ENCODE results near the gene ADAMTS17.

ADAMTS17 gene

GRCh38 chr15:100022391-100022790 is 319.4 kb downstream of the ADAMTS17 start:
- no peak for DNase-seq (ENCODE audit: low read depth)

- no peak for DNase-seq (ENCODE audit: low read depth)
Measured at GRCh38 chr15:100021653-100022052, 320.1 kb downstream of the ADAMTS17 start.

DNA sequence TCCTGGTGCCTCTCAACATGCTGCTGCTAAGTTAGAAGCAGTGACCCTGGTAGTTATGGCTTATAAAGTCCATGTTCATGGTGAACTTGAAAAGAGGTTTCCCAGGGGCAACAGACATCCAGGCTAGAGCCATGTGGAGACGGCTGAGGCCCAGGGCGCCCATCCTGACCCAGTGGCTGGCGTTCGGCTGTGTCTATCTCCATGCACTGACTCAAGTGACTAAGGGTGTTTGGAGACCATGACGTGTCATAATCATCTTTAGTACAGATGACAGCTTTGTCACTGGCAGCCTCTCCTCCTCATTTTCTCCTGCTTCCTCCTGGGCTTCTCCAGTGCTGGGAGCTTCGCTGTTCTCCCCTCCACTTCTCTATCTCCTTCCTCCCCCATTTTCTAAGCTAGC is 321.2 kb downstream of the ADAMTS17 start:
- no peak for DNase-seq (ENCODE audit: low read depth)

- no peak for DNase-seq (ENCODE audit: low read depth)
Measured at GRCh38 chr15:100020189-100020588, 321.6 kb downstream of the ADAMTS17 start.

DNA sequence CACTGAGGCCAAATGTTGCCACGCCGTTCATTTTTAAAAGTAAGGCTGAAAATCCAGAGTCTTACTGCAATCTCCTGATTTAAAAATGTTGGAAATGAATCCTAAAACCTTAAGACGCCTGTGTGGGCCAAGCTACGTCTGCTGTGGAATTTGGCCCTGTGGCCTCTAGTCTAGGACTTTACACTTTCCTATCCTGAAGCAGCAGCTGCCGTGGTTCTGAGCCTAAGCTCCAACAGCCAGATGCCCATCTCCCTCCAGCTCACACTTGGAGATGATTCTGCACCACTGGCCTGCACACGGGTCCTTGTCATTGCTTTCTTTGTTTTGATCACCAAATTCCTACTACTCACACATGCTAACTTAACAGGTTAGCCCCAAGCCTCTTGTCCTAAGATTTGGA is 322.2 kb downstream of the ADAMTS17 start:
- no peak for DNase-seq (ENCODE audit: low read depth)

DNA sequence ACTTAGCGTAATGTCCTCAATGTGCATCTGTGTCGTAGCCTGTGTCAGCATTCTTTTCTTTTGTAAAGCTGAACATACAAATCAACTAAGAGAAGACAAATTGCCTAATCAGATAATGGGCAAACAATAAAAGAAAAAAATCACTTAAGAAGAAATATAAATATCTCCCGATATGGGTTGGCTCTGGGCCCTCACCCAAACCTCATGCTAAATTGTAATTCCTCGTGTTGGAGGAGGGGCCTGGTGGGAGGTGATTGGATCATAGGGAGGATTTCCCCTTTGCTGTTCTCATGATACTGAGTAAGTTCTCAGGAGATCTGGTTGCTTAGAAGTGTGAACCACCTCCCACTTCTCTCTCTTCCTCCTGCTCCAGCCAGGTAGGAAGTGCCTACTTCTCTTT is 323.6 kb downstream of the ADAMTS17 start:
- DNase-seq (ENCODE audit: low read depth): no peak

GRCh38 chr15:100017140-100017539 is 324.6 kb downstream of the ADAMTS17 start:
- DNase-seq (ENCODE audit: low read depth): no peak

DNA sequence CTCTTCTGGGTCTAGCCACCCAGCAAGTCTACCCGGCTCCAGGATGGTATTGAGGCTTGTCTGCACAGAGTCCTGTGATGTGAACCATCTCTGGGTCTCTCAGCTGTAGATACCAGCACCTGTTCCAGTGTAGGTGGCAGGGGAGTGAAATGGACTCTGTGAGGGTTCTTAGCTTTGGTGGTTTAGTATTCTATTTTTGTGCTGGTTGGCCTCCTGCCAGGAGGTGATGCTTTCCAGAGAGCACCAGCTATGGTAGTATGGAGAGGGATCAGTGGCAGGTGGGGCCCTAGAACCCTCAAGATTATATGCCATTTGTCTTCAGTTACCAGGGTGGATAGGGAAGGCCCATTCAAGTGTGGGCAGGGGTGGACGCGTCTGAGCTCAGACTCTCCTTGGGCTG is 325.1 kb downstream of the ADAMTS17 start:
- DNase-seq (ENCODE audit: low read depth): no peak

DNA sequence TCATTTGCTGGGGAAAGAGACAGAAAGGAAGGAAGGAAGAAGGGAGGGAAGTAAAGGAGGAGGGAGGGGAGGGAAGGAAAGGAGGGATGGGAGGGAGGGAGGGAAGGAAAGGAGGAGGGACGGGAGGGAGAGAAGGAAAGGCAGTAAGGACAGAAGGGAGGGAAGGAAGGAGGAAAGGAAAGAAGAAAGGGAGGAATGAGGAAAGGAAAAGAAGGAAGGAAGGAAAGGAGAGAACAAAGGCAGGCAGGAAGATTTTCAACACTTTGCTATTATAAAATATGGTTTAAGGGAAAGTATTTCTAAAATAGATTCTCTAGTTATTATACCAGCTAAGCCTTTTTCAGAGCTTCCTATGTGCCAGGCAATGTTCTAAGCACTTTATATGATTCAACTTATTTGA is 330.5 kb downstream of the ADAMTS17 start:
- DNase-seq (ENCODE audit: low read depth): no peak

- no peak for DNase-seq (ENCODE audit: low read depth)
Measured at GRCh38 chr15:100009372-100009771, 332.4 kb downstream of the ADAMTS17 start.

DNA sequence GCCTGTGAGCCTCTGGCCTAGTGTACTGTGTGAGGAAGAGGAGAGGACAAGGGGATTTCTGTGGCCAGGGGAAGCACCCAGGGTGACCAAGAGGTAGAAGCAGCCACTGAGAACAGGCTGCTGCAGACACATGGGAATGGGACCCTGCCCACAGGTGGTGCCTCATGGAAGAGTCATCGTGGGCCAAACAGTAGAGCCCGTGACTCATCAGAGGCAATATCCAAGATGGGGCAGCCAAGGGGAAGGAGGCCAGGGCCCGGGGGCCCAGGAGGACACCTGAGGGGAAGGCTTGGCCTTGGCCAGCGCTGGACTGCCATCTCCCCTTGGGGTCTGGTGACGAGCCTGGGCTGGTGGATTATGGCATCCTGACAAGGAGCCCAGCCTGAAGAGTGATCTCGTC is 333.5 kb downstream of the ADAMTS17 start:
- no peak for DNase-seq (ENCODE audit: low read depth)

DNA sequence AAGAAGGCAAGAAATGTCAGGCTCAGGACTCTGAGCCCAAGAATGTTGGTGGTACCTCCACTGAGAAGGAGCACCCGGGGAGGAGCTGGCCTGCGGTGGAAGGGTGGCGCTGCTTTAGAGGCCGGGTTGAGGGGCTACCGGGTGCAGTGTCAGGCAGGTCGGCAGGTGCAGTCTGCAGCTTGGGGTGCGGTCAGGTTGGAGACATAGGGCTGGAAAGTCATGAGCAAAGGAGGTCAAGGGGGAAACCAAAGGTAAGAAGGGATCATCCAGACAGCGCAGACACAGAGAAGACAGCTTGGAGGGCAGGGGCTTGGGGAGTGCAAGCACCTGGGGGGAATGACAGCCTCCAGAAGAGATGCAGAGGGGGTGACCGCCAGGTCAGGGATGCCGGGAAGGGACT is 334.2 kb downstream of the ADAMTS17 start:
- DNase-seq (ENCODE audit: low read depth): no peak

DNA sequence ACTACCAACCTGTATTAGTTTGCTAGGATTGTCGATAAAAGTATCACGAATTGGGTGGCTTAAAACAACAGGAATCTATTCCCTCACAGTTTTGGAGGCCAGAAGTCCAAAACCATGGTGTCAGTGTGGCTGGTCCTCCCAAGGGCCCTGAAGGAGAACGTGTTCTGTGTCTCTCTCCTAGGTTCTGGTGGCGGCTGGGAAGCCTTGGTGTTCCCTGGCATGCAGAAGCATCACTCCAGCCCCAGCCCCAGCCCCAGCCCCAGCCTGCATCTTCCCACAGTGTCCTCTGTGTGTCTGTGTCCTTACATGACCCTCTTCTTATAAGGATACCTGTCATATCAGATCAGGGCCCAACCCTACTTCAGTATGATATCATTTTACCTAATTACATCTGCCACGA is 336.1 kb downstream of the ADAMTS17 start:
- DNase-seq (ENCODE audit: low read depth): no peak

GRCh38 chr15:100005013-100005412 is 336.8 kb downstream of the ADAMTS17 start:
- DNase-seq (ENCODE audit: low read depth): no peak

GRCh38 chr15:100002787-100003536 is 338.8 kb downstream of the ADAMTS17 start:
- no peak for DNase-seq (ENCODE audit: low read depth)

- DNase-seq (ENCODE audit: low read depth): no peak
Measured at GRCh38 chr15:100002086-100002620, 339.6 kb downstream of the ADAMTS17 start.

DNA sequence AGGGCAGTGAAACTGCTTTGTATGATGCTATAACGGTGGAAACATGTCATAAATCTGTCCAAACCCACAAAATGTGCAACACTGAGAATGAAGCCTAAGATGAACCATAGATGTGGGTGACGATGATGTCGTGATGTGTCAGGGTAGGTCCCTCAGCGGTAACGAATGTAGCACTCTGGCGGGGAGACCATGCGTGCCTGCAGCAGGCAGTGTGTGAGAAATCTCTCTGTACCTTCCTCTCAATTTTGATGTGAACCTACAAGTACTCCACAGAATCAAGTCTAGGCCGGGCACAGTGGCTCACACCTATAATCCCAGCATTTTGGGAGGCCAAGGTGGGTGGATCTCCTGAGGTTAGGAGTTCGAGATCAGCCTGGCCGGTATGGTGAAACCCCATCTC is 340.4 kb downstream of the ADAMTS17 start:
- DNase-seq (ENCODE audit: low read depth): no peak

DNA sequence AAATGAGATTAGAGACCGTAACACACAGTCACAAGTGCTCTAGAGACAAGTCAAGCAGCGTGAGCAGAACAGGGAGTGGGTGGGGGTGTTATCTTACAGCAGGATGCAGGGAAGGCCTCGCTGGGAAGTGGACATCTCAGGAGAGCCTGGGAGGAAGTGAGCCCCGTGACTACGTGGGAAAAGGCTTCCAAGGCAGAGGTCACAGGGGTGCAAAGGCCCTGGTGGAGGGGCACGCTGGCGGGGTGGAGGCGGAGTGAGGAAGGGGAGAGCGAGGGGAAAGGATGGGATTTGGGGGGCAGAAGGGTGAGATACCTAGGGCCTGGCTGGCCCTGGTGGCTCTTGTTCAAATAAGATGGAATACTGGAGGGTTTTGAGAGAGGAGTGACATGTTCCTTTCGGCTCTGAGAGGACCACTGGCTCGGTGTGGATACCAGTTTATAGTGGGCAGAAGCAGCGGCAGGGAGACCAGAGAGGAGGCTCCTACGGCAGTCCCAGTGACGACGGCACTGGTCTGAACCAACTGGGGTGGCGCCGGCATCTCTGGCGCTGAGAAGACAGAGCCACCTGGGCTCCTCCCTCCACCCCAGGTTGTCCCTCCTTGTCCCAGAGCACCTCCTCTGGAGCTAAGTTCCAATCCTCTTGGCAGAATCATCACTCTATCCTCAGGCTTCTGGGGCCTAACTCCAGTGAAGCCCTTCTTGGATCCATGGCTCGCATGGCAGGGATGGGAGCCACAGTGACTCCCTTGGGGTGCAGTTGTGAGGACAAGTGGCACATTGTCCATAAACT is 342.3 kb downstream of the ADAMTS17 start:
- no peak for DNase-seq (ENCODE audit: low read depth)

- DNase-seq (ENCODE audit: low read depth): no peak
Measured at GRCh38 chr15:99998661-99999101, 343.1 kb downstream of the ADAMTS17 start.

- DNase-seq (ENCODE audit: low read depth): no peak
Measured at GRCh38 chr15:99997112-99997651, 344.6 kb downstream of the ADAMTS17 start.

- no peak for DNase-seq (ENCODE audit: low read depth)
Measured at GRCh38 chr15:99996660-99997059, 345.1 kb downstream of the ADAMTS17 start.

GRCh38 chr15:99995543-99995942 is 346.2 kb downstream of the ADAMTS17 start:
- DNase-seq (ENCODE audit: low read depth): no peak

DNA sequence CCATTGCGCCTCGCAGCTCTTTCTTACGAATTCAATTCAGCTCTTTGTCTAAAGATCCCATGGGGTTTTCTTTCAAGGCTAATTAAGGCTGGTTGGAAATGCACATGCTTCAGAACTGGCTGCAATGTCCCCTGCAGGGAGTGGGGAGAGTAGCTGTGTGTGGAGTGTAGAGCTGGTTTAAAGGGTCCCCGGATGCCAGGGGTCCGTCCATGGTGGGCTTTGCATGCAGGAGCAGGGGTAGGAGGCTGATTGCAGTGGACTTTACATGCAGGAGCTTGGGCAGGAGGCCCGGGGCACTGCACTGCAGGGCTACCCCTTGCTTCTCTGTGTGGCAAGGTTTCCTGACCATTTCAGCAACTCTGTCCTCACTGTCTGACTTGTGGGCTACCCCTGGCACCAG is 346.9 kb downstream of the ADAMTS17 start:
- DNase-seq (ENCODE audit: low read depth): no peak

All from iris pigment epithelial cell (primary cell).